ENCODE results near the gene CRADD. TPM values are rescaled to one million over a fixed set of nuclear protein-coding genes. Genes with fewer than 3 reads are reported as not detected.

The CRADD gene
- total and polyA plus RNA-seq, 2 donors (not counting 3 experiments of a cell fraction or from before 2014, with no cell fraction given), result 11.7 to 14.5 TPM

DNA sequence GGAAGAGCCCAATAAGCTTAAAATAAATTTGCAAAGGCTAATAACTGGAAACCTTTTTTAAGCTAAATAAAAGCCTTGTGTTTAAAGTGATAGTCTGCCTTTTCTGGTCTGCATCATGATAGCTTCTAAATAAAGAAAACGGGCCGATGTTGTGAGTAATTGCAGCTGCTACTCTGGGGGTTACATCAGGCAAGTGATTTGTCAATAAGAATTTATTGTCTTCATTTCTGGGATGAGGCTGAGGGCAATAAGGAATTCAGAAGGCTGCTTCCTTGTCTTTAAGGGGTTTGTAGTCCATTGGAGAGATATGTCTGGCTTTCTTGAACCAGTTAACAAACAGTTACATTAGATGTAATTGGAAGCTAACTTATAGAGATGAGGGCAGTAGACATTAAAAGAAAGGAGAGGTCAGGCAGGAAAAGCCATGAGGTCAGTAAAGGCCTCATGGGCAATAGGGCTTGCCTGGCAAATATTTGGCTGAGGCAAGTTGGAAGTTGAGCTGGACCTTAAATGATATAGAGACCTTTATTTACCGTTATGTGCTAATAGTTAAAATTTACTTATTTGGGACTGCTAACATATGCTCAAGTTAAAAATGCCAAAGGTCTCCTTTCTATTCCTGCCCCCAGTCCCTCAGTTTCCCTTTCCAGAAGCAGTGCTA is 85.0 kb downstream of the CRADD start:
- no peak overlapping the region for H3K9ac ChIP-seq (replicated peaks; ENCODE audit: extremely low read depth, insufficient read depth, low read length)
- H3K79me2 ChIP-seq (ENCODE audit: control insufficient read depth, insufficient read depth, low read length), result no peaks in the 10 kb centered on the region
- DNase-seq (ENCODE audit: low read depth, low spot score) (no peak), FAIRE-seq (no peak)
- ChIA-PET POLR2A (no interaction called here), CTCF (interaction anchor here (0.8 to 3.2 kb wide), 5 partner anchors 14 to 339 kb away, joined by 3 to 30 read pairs (median 9); no protein-coding TSS in a partner anchor)
- no peak overlapping the region for H2AFZ ChIP-seq (ENCODE audit: low read depth, low read length)
- dilution Hi-C loops (cut with MboI; ENCODE audit: extremely low pct_ligation_motif_present, low sequenced_read_pairs), result no loop called here
- no peak overlapping the region for H3K27ac ChIP-seq (ENCODE audit: insufficient read depth, low read depth, low read length)
- H3K9me3 ChIP-seq (replicated peaks; ENCODE audit: control insufficient read depth, insufficient read depth, low read length), result no peaks in the 10 kb centered on the region
- no peaks in the 10 kb centered on the region for H3K4me1 ChIP-seq (ENCODE audit: control insufficient read depth, extremely low read depth, insufficient read depth, low read length)
- no peaks in the 10 kb centered on the region for H3K27me3 ChIP-seq (ENCODE audit: control insufficient read depth in 2 of 2, insufficient read depth in 2 of 2, low read length in 2 of 2)
- BruUV-seq (replicated peaks), result no TSS peak
- no peaks in the 10 kb centered on the region for H3K9me1 ChIP-seq (replicated peaks; ENCODE audit: control insufficient read depth, extremely low read depth, insufficient read depth, low read length)
- no peaks in the 10 kb centered on the region for H3K36me3 ChIP-seq (ENCODE audit: control insufficient read depth in 2 of 2, extremely low read depth in 1 of 2, insufficient read depth in 2 of 2, low read length in 2 of 2)
- no peaks in the 10 kb centered on the region for H4K20me1 ChIP-seq (replicated peaks; ENCODE audit: control insufficient read depth, extremely low read depth, insufficient read depth, low read length)
- H3K4me3 ChIP-seq (replicated peaks in 1 of 3; ENCODE audit: insufficient read depth in 1 of 3, low read depth in 1 of 3, low read length in 3 of 3), result no peak overlapping the region
- intact Hi-C loops (cut with micrococcal nuclease), result no loop called here
- H3K4me2 ChIP-seq (ENCODE audit: insufficient read depth, low read length), result no peak overlapping the region
- TF ChIP-seq FOS (IDR thresholded peaks at IDR 0.05; ENCODE audit: borderline replicate concordance, insufficient read depth, low read length) (no peak), POLR2A (IDR thresholded peaks at IDR 0.05; ENCODE audit: low read depth, low read length) (no peak)

GRCh38 chr12:93762912-93763553 is 85.9 kb downstream of the CRADD start:
- no peak overlapping the region for H2AFZ ChIP-seq (ENCODE audit: low read depth, low read length)
- FAIRE-seq (no peak), DNase-seq (ENCODE audit: low read depth, low spot score) (no peak)
- H3K9me1 ChIP-seq (replicated peaks; ENCODE audit: control insufficient read depth, extremely low read depth, insufficient read depth, low read length), result no peaks in the 10 kb centered on the region
- dilution Hi-C loops (cut with MboI; ENCODE audit: extremely low pct_ligation_motif_present, low sequenced_read_pairs), result no loop called here
- intact Hi-C loops (cut with micrococcal nuclease), result no loop called here
- H3K9me3 ChIP-seq (replicated peaks; ENCODE audit: control insufficient read depth, insufficient read depth, low read length), result no peaks in the 10 kb centered on the region
- no peak overlapping the region for H3K4me3 ChIP-seq (replicated peaks in 1 of 3; ENCODE audit: insufficient read depth in 1 of 3, low read depth in 1 of 3, low read length in 3 of 3)
- BruUV-seq (replicated peaks), result no TSS peak
- peaks cover 7% of the 10 kb centered on the region for H3K4me1 ChIP-seq (ENCODE audit: control insufficient read depth, extremely low read depth, insufficient read depth, low read length)
- H3K4me2 ChIP-seq (ENCODE audit: insufficient read depth, low read length), result no peak overlapping the region
- no peak overlapping the region for H3K9ac ChIP-seq (replicated peaks; ENCODE audit: extremely low read depth, insufficient read depth, low read length)
- no peaks in the 10 kb centered on the region for H3K79me2 ChIP-seq (ENCODE audit: control insufficient read depth, insufficient read depth, low read length)
- no peaks in the 10 kb centered on the region for H3K27me3 ChIP-seq (ENCODE audit: control insufficient read depth in 2 of 2, insufficient read depth in 2 of 2, low read length in 2 of 2)
- H3K36me3 ChIP-seq (ENCODE audit: control insufficient read depth in 2 of 2, extremely low read depth in 1 of 2, insufficient read depth in 2 of 2, low read length in 2 of 2), result no peaks in the 10 kb centered on the region
- no peak for TF ChIP-seq EZH2 (IDR thresholded peaks at IDR 0.05; ENCODE audit: borderline replicate concordance, low read depth, low read length, severe bottlenecking)
- TF ChIP-seq GATA2 (IDR thresholded peaks at IDR 0.05; ENCODE audit: insufficient read depth, insufficient read length, low read depth, low read length), result no peak
- no peak for TF ChIP-seq MYC (IDR thresholded peaks at IDR 0.05; ENCODE audit: low read depth, low read length)
- TF ChIP-seq, protein P1, sequence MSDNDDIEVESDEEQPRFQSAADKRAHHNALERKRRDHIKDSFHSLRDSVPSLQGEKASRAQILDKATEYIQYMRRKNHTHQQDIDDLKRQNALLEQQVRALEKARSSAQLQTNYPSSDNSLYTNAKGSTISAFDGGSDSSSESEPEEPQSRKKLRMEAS (IDR thresholded peaks at IDR 0.05; ENCODE audit: insufficient read depth, insufficient read length), result no peak
- TF ChIP-seq CTCF (IDR thresholded peaks at IDR 0.05; ENCODE audit: extremely low read depth in 1 of 2, insufficient read depth in 1 of 2, low read depth in 1 of 2, low read length in 2 of 2), result no peak
- TF ChIP-seq POLR2AphosphoS5 (IDR thresholded peaks at IDR 0.05; ENCODE audit: insufficient read depth, low read depth, low read length), result no peak
- no peak for TF ChIP-seq FOS (IDR thresholded peaks at IDR 0.05; ENCODE audit: borderline replicate concordance, insufficient read depth, low read length)
- no peak for TF ChIP-seq JUN (IDR thresholded peaks at IDR 0.05; ENCODE audit: borderline replicate concordance, insufficient read depth, insufficient read length, low read depth)
- POLR2A ChIA-PET, result no interaction called here
- H3K27ac ChIP-seq (ENCODE audit: insufficient read depth, low read depth, low read length), result no peak overlapping the region
- no peaks in the 10 kb centered on the region for H4K20me1 ChIP-seq (replicated peaks; ENCODE audit: control insufficient read depth, extremely low read depth, insufficient read depth, low read length)
- CTCF ChIA-PET, result interaction anchor here (2.1 to 3.2 kb wide), 3 partner anchors 21 to 338 kb away, joined by 9 to 30 read pairs (median 15); no protein-coding TSS in a partner anchor
